ENCODE measurements around the gene PNPO. TPM values are rescaled to one million over a fixed set of nuclear protein-coding genes. Genes with fewer than 3 reads are reported as not detected.

PNPO gene
- total RNA-seq, 4 donors from 2014 or later = 20.1 to 39.7 (median 30.8) TPM

DNA sequence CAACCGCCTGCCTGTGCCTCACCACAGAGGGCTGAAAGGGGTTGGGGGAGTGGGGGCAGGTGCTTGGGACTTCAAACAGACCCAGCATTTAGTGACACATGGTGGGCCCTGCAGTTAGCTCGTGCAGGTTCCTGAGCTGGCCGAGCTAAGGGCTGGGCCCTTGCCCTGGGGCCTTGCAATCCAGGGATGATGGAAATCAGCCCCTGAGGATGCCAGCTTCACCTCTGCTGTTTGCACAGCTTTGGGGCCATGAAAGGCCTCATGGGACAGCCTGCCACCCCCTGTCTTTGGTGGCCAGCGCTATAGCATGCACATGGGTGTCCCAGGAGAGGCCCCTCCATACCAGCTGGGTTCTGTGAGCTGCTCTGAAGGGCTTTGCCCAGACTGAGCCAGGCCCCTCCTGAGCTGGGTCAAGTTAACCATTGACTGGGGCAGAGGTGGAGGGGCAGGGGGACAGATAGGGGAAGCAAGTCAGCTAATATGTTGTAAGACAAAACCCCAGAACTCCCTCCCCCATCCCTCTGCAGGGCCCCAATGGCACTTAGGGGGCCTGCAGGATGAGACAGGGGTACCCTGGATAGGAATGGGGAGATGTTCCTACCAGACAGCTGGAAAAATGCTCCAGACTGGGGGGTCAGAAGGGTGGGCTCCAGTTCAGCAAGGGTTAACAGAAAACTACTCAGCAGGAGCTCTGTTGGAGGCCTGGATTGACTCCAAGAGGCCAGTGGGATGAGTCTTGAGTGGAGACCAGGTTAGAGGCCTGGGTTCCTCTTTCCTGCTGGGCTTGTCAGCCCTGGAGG, 15.6 kb downstream of the PNPO start:
- ATAC-seq (ENCODE audit: low FRiP score) (no peak), DNase-seq (ENCODE audit: low spot score) (no peak)
- TF ChIP-seq, protein P1, sequence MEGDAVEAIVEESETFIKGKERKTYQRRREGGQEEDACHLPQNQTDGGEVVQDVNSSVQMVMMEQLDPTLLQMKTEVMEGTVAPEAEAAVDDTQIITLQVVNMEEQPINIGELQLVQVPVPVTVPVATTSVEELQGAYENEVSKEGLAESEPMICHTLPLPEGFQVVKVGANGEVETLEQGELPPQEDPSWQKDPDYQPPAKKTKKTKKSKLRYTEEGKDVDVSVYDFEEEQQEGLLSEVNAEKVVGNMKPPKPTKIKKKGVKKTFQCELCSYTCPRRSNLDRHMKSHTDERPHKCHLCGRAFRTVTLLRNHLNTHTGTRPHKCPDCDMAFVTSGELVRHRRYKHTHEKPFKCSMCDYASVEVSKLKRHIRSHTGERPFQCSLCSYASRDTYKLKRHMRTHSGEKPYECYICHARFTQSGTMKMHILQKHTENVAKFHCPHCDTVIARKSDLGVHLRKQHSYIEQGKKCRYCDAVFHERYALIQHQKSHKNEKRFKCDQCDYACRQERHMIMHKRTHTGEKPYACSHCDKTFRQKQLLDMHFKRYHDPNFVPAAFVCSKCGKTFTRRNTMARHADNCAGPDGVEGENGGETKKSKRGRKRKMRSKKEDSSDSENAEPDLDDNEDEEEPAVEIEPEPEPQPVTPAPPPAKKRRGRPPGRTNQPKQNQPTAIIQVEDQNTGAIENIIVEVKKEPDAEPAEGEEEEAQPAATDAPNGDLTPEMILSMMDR (IDR thresholded peaks at IDR 0.05) = no peak

DNA sequence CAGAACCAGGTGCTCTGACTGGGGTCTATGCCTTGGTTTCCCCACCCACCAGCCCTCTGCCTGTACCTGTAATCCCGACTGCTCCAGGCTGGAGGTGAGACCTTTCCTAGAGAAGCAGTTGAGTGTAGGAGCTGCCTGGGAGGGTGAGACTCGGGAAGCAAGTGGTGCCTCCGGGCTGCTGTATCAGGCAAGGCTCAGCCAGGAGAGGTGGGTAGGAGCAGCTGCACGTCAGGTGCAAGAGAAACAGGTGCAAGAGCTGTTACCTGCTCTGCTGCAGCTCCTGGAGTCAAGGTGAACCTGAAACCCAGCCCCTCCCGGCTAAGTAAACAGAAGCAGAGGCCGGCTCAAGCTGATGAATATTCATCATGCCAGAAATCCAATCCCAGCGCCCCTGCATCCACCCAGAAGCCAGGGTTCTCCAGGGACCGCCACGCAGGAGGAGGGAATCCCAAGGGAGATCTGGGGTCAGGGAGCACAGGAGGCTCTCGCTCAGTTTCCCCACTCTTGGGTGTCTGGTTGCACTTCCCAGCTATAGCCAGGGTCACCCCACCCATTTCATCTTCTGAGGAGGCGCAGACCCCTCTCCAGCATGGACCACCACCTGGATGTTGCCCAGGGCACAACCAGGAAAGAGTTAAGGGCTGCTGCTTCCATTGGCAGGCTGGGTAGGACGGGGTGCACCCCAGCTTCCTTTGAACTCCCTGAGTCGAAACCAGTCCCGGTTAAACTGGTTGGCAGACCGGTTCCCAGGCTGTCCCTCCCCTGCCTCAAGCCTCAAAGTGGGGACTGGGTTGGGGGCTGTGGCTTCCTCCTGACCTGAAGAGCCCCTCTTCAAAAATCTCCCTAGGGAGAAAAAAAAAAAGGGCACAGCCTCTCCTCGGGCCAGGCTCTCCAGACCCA, 16.5 kb downstream of the PNPO start, which contains the start of gene PRR15L:
Gene PRR15L (minus strand): TSS at position 293 of the 900 bp plus-strand sequence. CDS start 4,649 bp downstream, outside the sequence.
- ATAC-seq (ENCODE audit: low FRiP score) = no peak
- TF ChIP-seq, protein P1 (IDR thresholded peaks at IDR 0.05) = no peak
- no peak for DNase-seq (ENCODE audit: low spot score)

DNA sequence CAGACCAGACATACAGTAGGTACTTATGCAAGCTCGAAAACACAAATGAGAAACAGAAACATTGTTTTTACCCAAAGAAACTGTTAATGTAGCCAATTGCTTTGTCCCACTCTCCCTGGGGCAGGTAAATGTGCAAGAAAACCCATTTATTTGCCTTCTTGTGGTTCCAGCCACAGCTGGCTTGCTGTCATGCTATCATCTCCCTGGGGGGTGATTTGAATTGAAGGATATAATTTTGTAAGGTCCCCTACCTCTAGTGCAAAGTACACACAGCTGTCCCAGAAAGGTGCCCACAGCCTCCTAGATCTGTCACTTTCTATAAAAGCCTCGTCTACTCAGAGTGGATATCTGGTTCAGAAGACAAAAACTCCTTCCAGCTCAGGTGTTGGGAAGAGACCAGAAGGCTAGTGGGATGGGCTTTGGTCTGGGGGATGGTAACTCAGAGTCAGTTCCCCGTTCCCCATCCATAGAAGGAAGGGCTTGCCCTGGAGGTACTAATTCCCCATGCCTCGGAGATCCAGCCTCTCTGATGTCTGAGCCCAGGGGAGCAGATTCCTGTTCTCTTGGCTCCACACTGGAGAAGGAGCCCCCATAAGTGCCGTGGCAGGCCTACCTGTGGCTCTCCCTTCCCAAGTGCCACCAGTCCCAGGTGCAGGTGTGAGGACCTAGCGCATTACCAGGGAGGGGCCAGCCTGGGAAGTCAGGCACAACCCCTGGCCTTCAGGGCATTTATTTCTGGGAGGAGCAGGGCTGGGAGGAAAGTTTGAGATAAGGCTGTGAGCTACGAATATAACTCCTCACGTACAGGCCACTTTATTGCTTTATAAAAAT, 18.7 kb downstream of the PNPO start:
- TF ChIP-seq, protein P1 (IDR thresholded peaks at IDR 0.05) = no peak
- DNase-seq (ENCODE audit: low spot score) (no peak), ATAC-seq (ENCODE audit: low FRiP score) (no peak)

DNA sequence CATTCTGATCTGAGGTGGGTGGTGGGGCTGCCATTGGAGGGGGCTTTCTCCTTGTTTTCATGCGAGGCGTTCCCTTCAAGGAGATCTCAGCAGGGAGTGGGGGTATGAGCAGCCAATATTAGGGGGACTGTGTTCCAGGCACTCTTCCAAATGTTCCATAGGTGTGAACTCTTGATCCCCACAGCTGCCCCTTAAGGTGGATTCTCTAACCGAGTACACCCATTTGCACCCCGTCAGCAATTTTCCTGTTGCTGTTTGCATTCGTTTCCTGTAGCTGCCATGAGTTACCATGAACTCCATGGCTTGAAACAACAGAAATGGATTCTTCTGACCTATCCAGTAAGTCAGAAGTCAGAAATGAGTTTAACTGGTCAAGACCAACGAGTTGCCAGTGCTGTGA, 20.0 kb downstream of the PNPO start:
- DNase-seq (ENCODE audit: low spot score) = no peak
- TF ChIP-seq, protein P1 (IDR thresholded peaks at IDR 0.05) = no peak
- ATAC-seq (ENCODE audit: low FRiP score) = no peak

DNA sequence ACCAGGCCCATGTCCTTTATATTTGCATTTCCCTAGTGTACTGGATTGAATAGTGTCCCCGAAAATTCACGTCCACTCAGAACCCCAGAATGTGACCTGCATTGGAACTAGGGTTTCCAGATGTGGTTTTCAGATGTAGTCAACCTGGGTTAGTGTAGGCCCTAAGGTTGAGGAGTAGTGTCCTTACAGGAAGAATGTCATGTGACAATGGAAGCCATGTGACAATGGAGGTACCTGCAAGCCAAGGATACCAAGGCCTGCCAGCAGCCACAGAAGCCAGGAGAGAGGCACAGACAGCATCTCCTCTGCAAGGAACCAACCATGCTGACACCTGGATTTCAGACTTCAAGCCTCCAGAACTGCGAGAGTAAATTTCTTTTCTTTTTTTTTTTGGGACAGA, 21.5 kb downstream of the PNPO start:
- no peak for DNase-seq (ENCODE audit: low spot score)
- TF ChIP-seq, protein P1 (IDR thresholded peaks at IDR 0.05) = no peak
- ATAC-seq (ENCODE audit: low FRiP score) = no peak

DNA sequence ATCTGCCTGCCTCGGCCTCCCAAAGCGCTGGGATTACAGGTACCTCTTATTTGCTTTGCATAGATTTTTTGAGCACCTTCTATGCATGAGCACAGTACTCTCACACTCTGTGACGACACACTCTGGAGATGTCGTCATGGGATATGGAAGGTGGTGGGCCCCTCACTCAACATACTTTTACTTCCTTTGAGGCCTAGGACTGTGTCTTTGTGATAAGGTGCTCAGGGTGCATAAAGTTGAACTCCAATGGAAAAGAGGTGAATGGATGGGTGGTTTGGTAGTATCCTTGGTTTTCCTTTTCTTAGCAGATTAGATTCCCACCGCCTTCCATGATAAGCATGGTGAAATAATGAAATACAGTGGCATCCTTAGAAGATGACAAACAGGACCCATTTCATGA, 23.5 kb downstream of the PNPO start:
- ATAC-seq (ENCODE audit: low FRiP score) (no peak), DNase-seq (ENCODE audit: low spot score) (no peak)
- TF ChIP-seq, protein P1 (IDR thresholded peaks at IDR 0.05) = no peak

Data from omental fat pad (tissue), 4 donors.